Fibroblast of lung (primary cell): Measurements from ENCODE around the gene C6orf132. TPM values are rescaled to one million over a fixed set of nuclear protein-coding genes. Genes with fewer than 3 reads are reported as not detected.

Source experiments
- DNase-seq, 2 donors: peaks; one replicate each; pipeline versions ENCODE4 v3.0.0 to v3.0.0-alpha.2; 2010; ENCODE audit warnings: low read depth in 2 of 2
- H2AFZ ChIP-seq: 2 replicates; pipeline ENCODE4 v1.5.1; 2012; ENCODE audit warnings: low read length, control low read depth, inconsistent platforms
- H3K27ac ChIP-seq: 2 replicates; pipeline ENCODE4 v1.5.1; 2011; ENCODE audit warnings: low read length, control low read depth; ENCODE audit not compliant: insufficient read depth
- H3K27me3 ChIP-seq: 2 replicates; pipeline ENCODE4 v1.5.1; 2011; ENCODE audit warnings: mild to moderate bottlenecking, low read length; ENCODE audit not compliant: control insufficient read depth, insufficient read depth
- H3K36me3 ChIP-seq: 2 replicates; pipeline ENCODE4 v1.5.1; 2011; ENCODE audit warnings: low read length; ENCODE audit not compliant: control insufficient read depth, insufficient read depth
- H3K4me1 ChIP-seq: 2 replicates; pipeline ENCODE4 v1.5.1; 2011; ENCODE audit warnings: low read length; ENCODE audit not compliant: control insufficient read depth, insufficient read depth; ENCODE audit errors: extremely low read depth
- H3K4me2 ChIP-seq: 2 replicates; pipeline ENCODE4 v1.5.1; 2011; ENCODE audit warnings: low read length, control low read depth; ENCODE audit not compliant: insufficient read depth; ENCODE audit errors: extremely low read depth
- H3K4me3 ChIP-seq, 4 experiments: fragments of 200-600 bp in 1 of 4; sonication (generic) in 1 of 4; replicated peaks in 1 of 4; 2 replicates each; pipeline ENCODE4 v1.5.1; 2011 to 2016; ENCODE audit warnings: low read length in 4 of 4, low read depth in 3 of 4, mild to moderate bottlenecking in 3 of 4, control low read depth in 2 of 4, inconsistent platforms in 1 of 4, mixed read lengths in 1 of 4; ENCODE audit not compliant: insufficient read depth in 1 of 4; ENCODE audit errors: control extremely low read depth in 1 of 4
- H3K79me2 ChIP-seq: 2 replicates; pipeline ENCODE4 v1.5.1; 2012; ENCODE audit warnings: mild to moderate bottlenecking, low read length, inconsistent platforms; ENCODE audit not compliant: control insufficient read depth, insufficient read depth
- H3K9ac ChIP-seq: 2 replicates; pipeline ENCODE4 v1.5.1; 2011; ENCODE audit warnings: mild to moderate bottlenecking, low read length, control low read depth; ENCODE audit not compliant: insufficient read depth
- H3K9me3 ChIP-seq: 2 replicates; pipeline ENCODE4 v1.5.1; 2012; ENCODE audit warnings: low read depth, low read length; ENCODE audit not compliant: control insufficient read depth, insufficient read depth
- H4K20me1 ChIP-seq: 2 replicates; pipeline ENCODE4 v1.5.1; 2011; ENCODE audit warnings: low read length; ENCODE audit not compliant: control insufficient read depth, insufficient read depth; ENCODE audit errors: extremely low read depth
- CTCF ChIP-seq, 2 donors: IDR thresholded peaks in 1 of 2; conservative IDR thresholded peaks in 1 of 2; 1 replicate in 1 of 2; 2 replicates in 1 of 2; pipeline ENCODE4 v1.5.1; 2011 to 2012; ENCODE audit warnings: low read length in 2 of 2, control low read depth in 1 of 2, inconsistent platforms in 1 of 2, low read depth in 1 of 2, mild to moderate bottlenecking in 1 of 2
- EZH2 ChIP-seq: IDR thresholded peaks from 2 replicates; pipeline ENCODE4 v1.5.1; 2012; ENCODE audit warnings: low read length, control low read depth, mild to moderate bottlenecking; ENCODE audit errors: missing control alignments
- polyA plus RNA-seq, 2 donors: library from polyadenylated mRNA; depleted of rRNA in 1 of 2; stranded (reverse) in 1 of 2; unstranded in 1 of 2; fragments of >200 nt; gene quantifications; 2 replicates each; pipeline ENCODE4 v1.2.1, GENCODE V29; 2011 to 2012; ENCODE audit warnings: missing spikeins in 1 of 2
- total RNA-seq: library from RNA; depleted of rRNA; stranded (reverse); fragments of >200 nt; gene quantifications from 2 replicates; pipeline ENCODE4 v1.2.1, GENCODE V29; 2014

The C6orf132 gene
- total and polyA plus RNA-seq, 2 donors (not counting 1 experiment from before 2014, with no cell fraction given), result 0.87 to 1.2 TPM

GRCh38 chr6:42179945-42180313, 37.5 kb upstream of the C6orf132 start:
- no peak overlapping the region for H2AFZ ChIP-seq
- TF ChIP-seq EZH2 (no peak), CTCF (conservative IDR thresholded peaks at IDR 0.05 in 1 of 2, IDR thresholded peaks at IDR 0.05 in 1 of 2; ENCODE audit: low read depth in 1 of 2, low read length in 2 of 2) (no peak)
- no peak for DNase-seq

DNA sequence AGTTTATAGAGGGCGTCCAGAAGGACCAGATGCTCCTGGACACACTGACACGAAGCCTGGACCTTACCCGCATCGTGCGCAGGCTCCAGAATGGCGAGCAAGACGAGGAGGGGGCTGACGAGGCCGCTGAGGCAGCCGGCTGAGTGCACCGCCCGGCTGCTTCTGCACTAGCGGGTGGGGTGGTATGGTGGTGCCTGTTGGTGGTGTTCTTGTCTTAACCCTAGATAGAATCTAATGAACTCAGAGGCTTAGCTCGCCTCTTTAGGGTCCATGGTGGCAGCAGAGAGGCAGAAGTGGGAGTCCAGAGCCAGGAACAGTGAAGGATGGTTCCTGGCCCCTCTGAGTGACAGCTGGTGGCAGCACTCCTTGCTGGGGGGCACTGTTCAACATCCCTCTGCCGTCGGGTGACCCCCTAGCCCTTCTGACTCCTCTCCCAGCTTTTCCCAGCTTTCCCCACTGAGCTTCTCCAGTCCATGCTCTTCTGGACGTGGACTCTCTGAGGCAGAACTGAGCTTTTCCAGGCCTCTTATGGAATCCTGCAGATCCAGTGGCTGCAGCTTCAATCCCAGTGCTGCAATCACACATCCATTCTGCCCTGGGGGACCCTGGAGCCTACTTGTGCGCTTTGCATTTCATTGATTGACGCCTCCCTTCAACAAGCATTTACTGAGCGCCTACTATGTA, 37.0 kb upstream of the C6orf132 start:
- H3K4me2 ChIP-seq, result no peak overlapping the region
- H3K27ac ChIP-seq, result no peak overlapping the region
- no peaks in the 10 kb centered on the region for H3K9me3 ChIP-seq

More at GRCh38 chr6:42179945-42180313, 37.5 kb upstream of the C6orf132 start:
- Histone ChIP-seq H4K20me1 (no peaks in the 10 kb centered on the region), H3K36me3 (no peaks in the 10 kb centered on the region), H3K79me2 (no peaks in the 10 kb centered on the region), H3K27ac (no peak overlapping the region), H3K4me1 (no peaks in the 10 kb centered on the region), H3K27me3 (peaks cover 2% of the 10 kb centered on the region), H3K9ac (no peak overlapping the region), H3K4me2 (no peak overlapping the region), H3K9me3 (no peaks in the 10 kb centered on the region), H3K4me3 (no peak overlapping the region)

More for the DNA sequence above, 37.0 kb upstream of the C6orf132 start:
- Histone ChIP-seq H4K20me1 (no peaks in the 10 kb centered on the region), H2AFZ (no peak overlapping the region), H3K79me2 (no peaks in the 10 kb centered on the region), H3K36me3 (no peaks in the 10 kb centered on the region), H3K4me3 (no peak overlapping the region), H3K4me1 (no peaks in the 10 kb centered on the region), H3K9ac (no peak overlapping the region), H3K27me3 (no peaks in the 10 kb centered on the region)
- TF ChIP-seq EZH2 (no peak), CTCF (conservative IDR thresholded peaks at IDR 0.05 in 1 of 2, IDR thresholded peaks at IDR 0.05 in 1 of 2; ENCODE audit: low read depth in 1 of 2, low read length in 2 of 2) (no peak)
- no peak for DNase-seq
